Ascending aorta (tissue), 2 donors: Measurements from ENCODE around the gene CEND1. TPM values are rescaled to one million over a fixed set of nuclear protein-coding genes. Genes with fewer than 3 reads are reported as not detected.

Source experiments
- DNase-seq, 2 donors: peaks; one replicate each; pipeline ENCODE4 v3.0.0-alpha.2; 2019; ENCODE audit warnings: low spot score in 2 of 2
- H3K27ac ChIP-seq, 2 donors: fragments of 200-600 bp; sonication (generic); one replicate each; pipeline ENCODE4 v1.5.1; 2016 to 2017; ENCODE audit warnings: mild to moderate bottlenecking in 1 of 2
- H3K27me3 ChIP-seq: fragments of 200-600 bp; sonication (generic); one replicate; pipeline ENCODE4 v1.5.1; 2017
- H3K36me3 ChIP-seq, 2 donors: fragments of 200-600 bp; sonication (generic); one replicate each; pipeline ENCODE4 v1.5.1; 2016
- H3K4me1 ChIP-seq, 2 donors: fragments of 200-600 bp; sonication (generic); one replicate each; pipeline ENCODE4 v1.5.1; 2016 to 2017; ENCODE audit warnings: mild to moderate bottlenecking in 1 of 2
- H3K4me3 ChIP-seq, 2 donors: fragments of 200-600 bp; sonication (generic); one replicate each; pipeline ENCODE4 v1.5.1; 2016 to 2017; ENCODE audit warnings: mild to moderate bottlenecking in 1 of 2
- H3K9me3 ChIP-seq, 2 donors: fragments of 200-600 bp; sonication (generic); one replicate each; pipeline ENCODE4 v1.5.1; 2016
- CTCF ChIP-seq, 3 experiments: fragments of 200-600 bp in 2 of 3; fragments of 450-650 bp in 1 of 3; sonication (generic) in 2 of 3; IDR thresholded peaks; one replicate each; pipeline ENCODE4 v1.5.1; 2016 to 2019; ENCODE audit warnings: antibody characterized with exemption in 3 of 3, mild to moderate bottlenecking in 1 of 3, moderate library complexity in 1 of 3
- intact Hi-C: fragments of 100-400 bp; cut with DNase I; formaldehyde crosslinking; loops from one replicate; pipeline ENCODE4 v1.15.1; 2023
- total RNA-seq: library from RNA; depleted of rRNA; stranded (reverse); fragments of >200 nt; gene quantifications from one replicate; pipeline ENCODE4 v1.1.0, GENCODE V29; 2016

CEND1 gene
- total RNA-seq, 1 donor from 2014 or later = not detected

GRCh38 chr11:774873-775592 lies 14.9 kb downstream of the CEND1 start:
- DNase-seq = no peak
- Histone ChIP-seq H3K4me1 (peaks cover 8 to 23% of the 10 kb centered on the region in 2 donors), H3K4me3 (peak overlapping the region in 1 of 2 donors; percentile 88), H3K9me3 (no peaks in the 10 kb centered on the region), H3K27ac (no peak overlapping the region), H3K36me3 (peaks cover 19 to 31% of the 10 kb centered on the region in 2 donors), H3K27me3 (no peaks in the 10 kb centered on the region)
- no peak for TF ChIP-seq CTCF (IDR thresholded peaks at IDR 0.05)
- intact Hi-C loops = no loop called here

- no peak for DNase-seq
- Histone ChIP-seq H3K9me3 (no peaks in the 10 kb centered on the region), H3K36me3 (peaks cover 23 to 35% of the 10 kb centered on the region in 2 donors), H3K4me3 (no peak overlapping the region), H3K27me3 (no peaks in the 10 kb centered on the region), H3K4me1 (peaks cover 8 to 23% of the 10 kb centered on the region in 2 donors), H3K27ac (no peak overlapping the region)
- no peak for TF ChIP-seq CTCF (IDR thresholded peaks at IDR 0.05)
- intact Hi-C loops = no loop called here
Measured at GRCh38 chr11:773830-774229, 16.1 kb downstream of the CEND1 start.

GRCh38 chr11:773425-773824 lies 16.5 kb downstream of the CEND1 start:
- Histone ChIP-seq H3K27ac (no peak overlapping the region), H3K4me1 (peaks cover 8 to 19% of the 10 kb centered on the region in 2 donors)
- intact Hi-C loops = no loop called here

GRCh38 chr11:772429-773390 lies 17.2 kb downstream of the CEND1 start:
- intact Hi-C loops = no loop called here
- H3K4me3 ChIP-seq = no peak overlapping the region
- peaks cover 23 to 37% of the 10 kb centered on the region in 2 donors for H3K36me3 ChIP-seq
- no peaks in the 10 kb centered on the region for H3K27me3 ChIP-seq
- H3K27ac ChIP-seq = no peak overlapping the region
- H3K9me3 ChIP-seq = no peaks in the 10 kb centered on the region
- DNase-seq = no peak
- no peak for TF ChIP-seq CTCF (IDR thresholded peaks at IDR 0.05)
- H3K4me1 ChIP-seq = peaks cover 8 to 15% of the 10 kb centered on the region in 2 donors

More at GRCh38 chr11:773425-773824, 16.5 kb downstream of the CEND1 start:
- H3K9me3 ChIP-seq = no peaks in the 10 kb centered on the region
- H3K27me3 ChIP-seq = no peaks in the 10 kb centered on the region
- H3K4me3 ChIP-seq = no peak overlapping the region
- peaks cover 23 to 35% of the 10 kb centered on the region in 2 donors for H3K36me3 ChIP-seq
- no peak for DNase-seq
- no peak for TF ChIP-seq CTCF (IDR thresholded peaks at IDR 0.05)

- H3K27ac ChIP-seq = no peak overlapping the region
- intact Hi-C loops = no loop called here
- peaks cover 7 to 15% of the 10 kb centered on the region in 2 donors for H3K4me1 ChIP-seq
- TF ChIP-seq CTCF (IDR thresholded peaks at IDR 0.05) = no peak
- H3K36me3 ChIP-seq = peaks cover 23 to 46% of the 10 kb centered on the region in 2 donors
- no peak overlapping the region for H3K4me3 ChIP-seq
- H3K27me3 ChIP-seq = no peaks in the 10 kb centered on the region
- H3K9me3 ChIP-seq = no peaks in the 10 kb centered on the region
- DNase-seq = no peak
Measured at GRCh38 chr11:771617-772204, 18.2 kb downstream of the CEND1 start.
